ENCODE results near the gene ST3GAL3.
A peak's percentile ranks its signal among the peaks of the same experiment; 100 is the strongest.

ST3GAL3 gene

DNA sequence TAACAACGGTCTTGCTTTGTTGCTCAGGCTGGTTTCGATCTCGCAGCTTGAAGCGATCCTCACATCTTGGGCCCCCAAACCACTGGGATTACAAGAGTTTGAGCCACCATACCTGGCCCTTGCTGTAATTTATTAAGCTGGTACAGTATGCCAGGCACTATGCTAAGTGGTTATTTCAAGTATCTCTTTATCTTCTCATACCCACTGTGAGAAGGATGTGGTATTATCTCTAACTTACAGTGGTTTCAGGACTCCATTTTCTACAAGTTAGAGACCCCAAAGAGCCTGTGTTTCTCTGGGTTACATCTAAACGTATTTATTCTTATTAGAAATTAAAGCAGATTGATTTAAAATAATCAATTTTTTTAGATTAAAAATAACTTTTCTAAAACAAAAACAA lies 8.1 kb upstream of the ST3GAL3 start:
- no peak for DNase-seq (ENCODE audit: low read depth)
- no peak overlapping the region for H3K4me3 ChIP-seq (ENCODE audit: low read length)
- TF ChIP-seq, protein P1, sequence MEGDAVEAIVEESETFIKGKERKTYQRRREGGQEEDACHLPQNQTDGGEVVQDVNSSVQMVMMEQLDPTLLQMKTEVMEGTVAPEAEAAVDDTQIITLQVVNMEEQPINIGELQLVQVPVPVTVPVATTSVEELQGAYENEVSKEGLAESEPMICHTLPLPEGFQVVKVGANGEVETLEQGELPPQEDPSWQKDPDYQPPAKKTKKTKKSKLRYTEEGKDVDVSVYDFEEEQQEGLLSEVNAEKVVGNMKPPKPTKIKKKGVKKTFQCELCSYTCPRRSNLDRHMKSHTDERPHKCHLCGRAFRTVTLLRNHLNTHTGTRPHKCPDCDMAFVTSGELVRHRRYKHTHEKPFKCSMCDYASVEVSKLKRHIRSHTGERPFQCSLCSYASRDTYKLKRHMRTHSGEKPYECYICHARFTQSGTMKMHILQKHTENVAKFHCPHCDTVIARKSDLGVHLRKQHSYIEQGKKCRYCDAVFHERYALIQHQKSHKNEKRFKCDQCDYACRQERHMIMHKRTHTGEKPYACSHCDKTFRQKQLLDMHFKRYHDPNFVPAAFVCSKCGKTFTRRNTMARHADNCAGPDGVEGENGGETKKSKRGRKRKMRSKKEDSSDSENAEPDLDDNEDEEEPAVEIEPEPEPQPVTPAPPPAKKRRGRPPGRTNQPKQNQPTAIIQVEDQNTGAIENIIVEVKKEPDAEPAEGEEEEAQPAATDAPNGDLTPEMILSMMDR (IDR thresholded peaks at IDR 0.05; ENCODE audit: insufficient read depth, low read depth, low read length, missing control alignments): no peak

DNA sequence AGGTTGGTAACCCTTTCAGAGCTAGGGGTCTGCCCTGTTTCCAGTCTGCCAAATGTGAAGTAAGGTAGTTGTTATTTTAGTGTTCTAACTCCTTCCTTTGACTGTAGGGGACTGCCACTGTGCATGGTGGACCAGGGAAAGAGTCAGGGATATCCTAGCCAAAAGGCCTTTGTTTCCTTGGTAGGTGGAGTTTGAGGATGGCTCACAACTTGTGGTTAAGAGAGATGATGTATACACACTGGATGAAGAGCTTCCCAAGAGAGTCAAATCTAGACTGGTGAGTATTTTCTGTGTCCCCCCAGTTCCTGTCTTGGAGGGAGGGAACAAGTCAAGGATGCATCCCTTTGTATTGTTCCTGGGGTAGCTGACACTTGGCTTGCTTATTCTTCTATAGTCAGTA lies 3.5 kb upstream of the ST3GAL3 start:
- H3K4me3 ChIP-seq (ENCODE audit: low read length): no peak overlapping the region
- peak; percentile 21 for DNase-seq (ENCODE audit: low read depth)

DNA sequence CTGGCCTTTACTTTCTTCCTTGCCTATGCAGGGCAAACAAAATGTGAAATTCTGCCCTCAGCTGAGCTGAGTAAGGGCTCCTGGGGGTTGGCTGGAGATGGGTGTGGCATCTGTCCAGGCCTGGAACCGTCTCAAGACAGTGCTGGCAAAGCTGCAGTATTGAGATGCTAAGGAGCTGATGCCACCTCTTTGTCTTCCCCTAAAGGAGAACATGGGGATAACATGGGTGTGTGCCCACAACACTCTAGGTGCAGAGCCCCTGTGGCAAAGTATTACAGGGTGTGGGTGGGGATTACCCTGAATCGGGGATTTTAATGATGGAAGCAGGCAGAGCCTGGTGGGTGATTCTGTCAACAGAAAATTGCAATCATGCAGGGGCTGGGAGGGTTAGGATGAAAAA lies 2.5 kb upstream of the ST3GAL3 start:
- TF ChIP-seq, protein P1 (IDR thresholded peaks at IDR 0.05; ENCODE audit: insufficient read depth, low read depth, low read length, missing control alignments): peak; percentile 53
- no peak overlapping the region for H3K4me3 ChIP-seq (ENCODE audit: low read length)
- peak; percentile 37 for DNase-seq (ENCODE audit: low read depth)

More for the DNA sequence above, 3.5 kb upstream of the ST3GAL3 start:
- TF ChIP-seq, protein P1 (IDR thresholded peaks at IDR 0.05; ENCODE audit: insufficient read depth, low read depth, low read length, missing control alignments): no peak

GRCh38 chr1:43705334-43705733 lies 2.0 kb upstream of the ST3GAL3 start:
- TF ChIP-seq, protein P1 (IDR thresholded peaks at IDR 0.05; ENCODE audit: insufficient read depth, low read depth, low read length, missing control alignments): no peak
- DNase-seq (ENCODE audit: low read depth): no peak
- H3K4me3 ChIP-seq (ENCODE audit: low read length): no peak overlapping the region

DNA sequence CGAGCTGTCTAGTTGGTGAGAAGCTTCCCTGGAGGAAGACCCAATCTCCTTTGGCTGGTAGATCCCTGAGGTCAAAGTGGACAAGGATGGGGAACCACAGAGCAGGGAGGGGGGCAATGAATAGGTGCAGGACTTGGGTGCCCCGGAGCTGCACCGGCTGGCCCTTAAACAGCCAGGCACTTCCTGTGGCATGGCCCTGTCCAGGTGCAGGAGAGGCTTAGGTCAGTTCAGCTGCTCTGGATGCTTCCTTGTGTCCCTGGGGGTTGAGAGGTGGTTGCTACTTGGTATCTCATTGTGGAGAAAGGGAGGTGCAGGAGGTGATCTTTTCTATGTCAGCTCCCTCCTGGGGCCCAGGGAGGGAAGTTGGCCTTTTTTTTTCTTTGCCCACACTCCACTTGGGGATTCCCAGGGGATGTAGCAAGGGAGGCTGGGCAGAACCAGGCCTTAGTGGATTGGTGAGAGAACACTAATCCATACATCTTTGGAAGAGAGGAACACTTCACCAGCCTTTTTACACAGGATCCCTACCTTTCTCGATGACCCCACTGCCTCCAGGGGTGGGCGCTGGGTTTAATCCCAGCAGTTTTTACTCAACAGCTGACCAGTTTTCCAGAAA lies 1.2 kb upstream of the ST3GAL3 start:
- peak; percentile 28 for DNase-seq (ENCODE audit: low read depth)
- TF ChIP-seq, protein P1 (IDR thresholded peaks at IDR 0.05; ENCODE audit: insufficient read depth, low read depth, low read length, missing control alignments): no peak
- no peak overlapping the region for H3K4me3 ChIP-seq (ENCODE audit: low read length)

DNA sequence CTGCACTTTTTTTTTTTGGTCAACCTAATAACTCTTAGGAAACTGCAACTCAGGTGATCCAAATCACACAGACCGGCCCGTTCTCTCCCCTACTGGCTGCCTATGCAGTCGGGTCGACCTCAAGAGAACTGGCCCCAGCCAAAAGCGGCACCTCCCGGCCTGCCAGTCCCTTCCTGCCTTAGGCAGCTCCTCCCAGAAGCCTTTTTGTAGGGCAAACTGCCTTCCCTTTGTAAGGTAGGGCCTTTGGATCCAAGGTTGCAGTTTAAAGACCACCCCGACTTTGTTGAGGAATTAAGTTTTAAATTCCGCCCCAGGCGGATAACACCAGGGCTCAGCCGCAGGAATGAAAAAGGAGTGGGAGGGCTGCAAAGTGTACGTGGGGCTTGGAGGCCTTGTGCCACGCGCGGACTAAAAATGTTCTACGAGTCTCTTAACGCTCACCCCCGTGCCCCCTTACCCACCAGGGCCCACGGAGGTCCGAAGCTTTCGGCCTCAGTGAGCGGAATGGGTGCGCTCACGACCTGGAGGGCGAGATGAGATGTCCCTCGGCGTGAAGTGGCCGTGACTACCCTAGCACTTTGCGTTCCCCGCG lies 642 bp upstream of the ST3GAL3 start:
- TF ChIP-seq, protein P1 (IDR thresholded peaks at IDR 0.05; ENCODE audit: insufficient read depth, low read depth, low read length, missing control alignments): no peak
- DNase-seq (ENCODE audit: low read depth): peak; percentile 44
- peak overlapping the region; percentile 70 for H3K4me3 ChIP-seq (ENCODE audit: low read length)

DNA sequence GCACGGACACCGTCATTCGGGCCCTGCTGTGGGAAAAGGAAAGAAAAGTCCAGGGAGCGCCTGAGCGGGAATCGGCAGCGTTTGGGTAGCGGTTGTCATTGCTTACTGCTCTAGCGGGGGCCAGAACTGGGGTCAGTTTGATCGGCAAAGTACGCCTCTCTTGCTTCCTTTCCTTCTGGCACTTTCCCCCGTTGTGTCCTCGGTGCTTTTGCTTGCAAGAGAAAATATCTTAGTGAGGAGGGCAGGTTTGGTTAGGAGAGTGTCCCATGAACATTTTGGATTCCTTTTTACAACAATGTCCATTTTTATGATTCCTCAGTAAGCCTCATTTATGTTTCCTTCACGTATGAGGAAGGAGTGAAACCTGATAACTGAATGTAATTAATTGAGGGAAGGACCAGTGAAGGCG lies 670 bp downstream of the ST3GAL3 start:
- TF ChIP-seq, protein P1 (IDR thresholded peaks at IDR 0.05; ENCODE audit: insufficient read depth, low read depth, low read length, missing control alignments): no peak
- no peak for DNase-seq (ENCODE audit: low read depth)
- peak overlapping the region; percentile 70 for H3K4me3 ChIP-seq (ENCODE audit: low read length)

All from epithelial cell of esophagus (primary cell).